Naive thymus-derived CD8-positive, alpha-beta T cell (primary cell): ENCODE data around the gene ARHGAP6. TPM values are rescaled to one million over a fixed set of nuclear protein-coding genes. Genes with fewer than 3 reads are reported as not detected.
A peak's percentile ranks its signal among the peaks of the same experiment; 100 is the strongest.

ENCODE experiments used
- ATAC-seq, 2 donors: fragments of 150-1000 bp; cut with Tn5 transposase in 1 of 2; sonication (Bioruptor Pico), chemical (Tn5 transposase) in 1 of 2; 1 replicate in 1 of 2; 2 replicates in 1 of 2; pipeline ENCODE4 v1.10.0; 2021; ENCODE audit warnings: mild to moderate bottlenecking in 2 of 2, moderate library complexity in 2 of 2
- POLR2A ChIA-PET: fragments of 350-600 bp; sonication (Branson Sonifier 250); formaldehyde crosslinking; loops from one replicate; lab custom pipeline; 2021; ENCODE audit warnings: antibody characterized with exemption; lab: Charles Lee
- DNase-seq, 10 donors: peaks; one replicate each; pipeline versions ENCODE4 v3.0.0 to v3.0.0-alpha.2; 2020 to 2022
- H3K27ac Mint-ChIP-seq, 10 donors: one replicate each; pipeline ENCODE4 v1.8.0; 2020 to 2022; ENCODE audit warnings: mild to moderate bottlenecking in 10 of 10, mixed read lengths in 10 of 10, moderate library complexity in 4 of 10, inconsistent platforms in 1 of 10
- H3K27me3 Mint-ChIP-seq, 5 donors: one replicate each; pipeline ENCODE4 v1.8.0; 2021 to 2022; ENCODE audit warnings: mixed read lengths in 5 of 5
- H3K36me3 Mint-ChIP-seq, 3 donors: one replicate each; pipeline ENCODE4 v1.8.0; 2020 to 2022; ENCODE audit warnings: mixed read lengths in 3 of 3, mild to moderate bottlenecking in 2 of 3, inconsistent platforms in 1 of 3
- H3K4me1 Mint-ChIP-seq, 4 donors: one replicate each; pipeline ENCODE4 v1.8.0; 2021 to 2022; ENCODE audit warnings: mixed read lengths in 4 of 4
- H3K4me3 Mint-ChIP-seq, 10 donors: one replicate each; pipeline ENCODE4 v1.8.0; 2020 to 2022; ENCODE audit warnings: mild to moderate bottlenecking in 10 of 10, mixed read lengths in 10 of 10, moderate library complexity in 6 of 10, inconsistent platforms in 1 of 10
- H3K9me3 Mint-ChIP-seq, 9 donors: one replicate each; pipeline ENCODE4 v1.8.0; 2020 to 2022; ENCODE audit warnings: mixed read lengths in 9 of 9, mild to moderate bottlenecking in 3 of 9, inconsistent platforms in 1 of 9, moderate library complexity in 1 of 9
- polyA plus RNA-seq, 3 donors: library from polyadenylated mRNA; unstranded; fragments of 300-500 nt; fragmentation: Illumina TruSeq; gene quantifications; one replicate each; pipeline ENCODE4 v1.2.3, GENCODE V29; 2021
- total RNA-seq, 8 experiments: library from RNA in 2 of 8; stranded (reverse) in 2 of 8; gene quantifications; one replicate each; pipeline ENCODE4 v1.2.3 and lab custom pipeline; 2021 to 2026

ARHGAP6 gene, protein sequence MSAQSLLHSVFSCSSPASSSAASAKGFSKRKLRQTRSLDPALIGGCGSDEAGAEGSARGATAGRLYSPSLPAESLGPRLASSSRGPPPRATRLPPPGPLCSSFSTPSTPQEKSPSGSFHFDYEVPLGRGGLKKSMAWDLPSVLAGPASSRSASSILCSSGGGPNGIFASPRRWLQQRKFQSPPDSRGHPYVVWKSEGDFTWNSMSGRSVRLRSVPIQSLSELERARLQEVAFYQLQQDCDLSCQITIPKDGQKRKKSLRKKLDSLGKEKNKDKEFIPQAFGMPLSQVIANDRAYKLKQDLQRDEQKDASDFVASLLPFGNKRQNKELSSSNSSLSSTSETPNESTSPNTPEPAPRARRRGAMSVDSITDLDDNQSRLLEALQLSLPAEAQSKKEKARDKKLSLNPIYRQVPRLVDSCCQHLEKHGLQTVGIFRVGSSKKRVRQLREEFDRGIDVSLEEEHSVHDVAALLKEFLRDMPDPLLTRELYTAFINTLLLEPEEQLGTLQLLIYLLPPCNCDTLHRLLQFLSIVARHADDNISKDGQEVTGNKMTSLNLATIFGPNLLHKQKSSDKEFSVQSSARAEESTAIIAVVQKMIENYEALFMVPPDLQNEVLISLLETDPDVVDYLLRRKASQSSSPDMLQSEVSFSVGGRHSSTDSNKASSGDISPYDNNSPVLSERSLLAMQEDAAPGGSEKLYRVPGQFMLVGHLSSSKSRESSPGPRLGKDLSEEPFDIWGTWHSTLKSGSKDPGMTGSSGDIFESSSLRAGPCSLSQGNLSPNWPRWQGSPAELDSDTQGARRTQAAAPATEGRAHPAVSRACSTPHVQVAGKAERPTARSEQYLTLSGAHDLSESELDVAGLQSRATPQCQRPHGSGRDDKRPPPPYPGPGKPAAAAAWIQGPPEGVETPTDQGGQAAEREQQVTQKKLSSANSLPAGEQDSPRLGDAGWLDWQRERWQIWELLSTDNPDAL (N-terminal part only)
- total RNA-seq (under 1 TPM in 1 of 2 experiments, not detected in 1; 0.22 TPM), polyA plus RNA-seq (not detected), total RNA-seq (lab: John Stamatoyannopoulos, UW) (0 to 0.09 (median 0) reads per million in 6 experiments)

DNA sequence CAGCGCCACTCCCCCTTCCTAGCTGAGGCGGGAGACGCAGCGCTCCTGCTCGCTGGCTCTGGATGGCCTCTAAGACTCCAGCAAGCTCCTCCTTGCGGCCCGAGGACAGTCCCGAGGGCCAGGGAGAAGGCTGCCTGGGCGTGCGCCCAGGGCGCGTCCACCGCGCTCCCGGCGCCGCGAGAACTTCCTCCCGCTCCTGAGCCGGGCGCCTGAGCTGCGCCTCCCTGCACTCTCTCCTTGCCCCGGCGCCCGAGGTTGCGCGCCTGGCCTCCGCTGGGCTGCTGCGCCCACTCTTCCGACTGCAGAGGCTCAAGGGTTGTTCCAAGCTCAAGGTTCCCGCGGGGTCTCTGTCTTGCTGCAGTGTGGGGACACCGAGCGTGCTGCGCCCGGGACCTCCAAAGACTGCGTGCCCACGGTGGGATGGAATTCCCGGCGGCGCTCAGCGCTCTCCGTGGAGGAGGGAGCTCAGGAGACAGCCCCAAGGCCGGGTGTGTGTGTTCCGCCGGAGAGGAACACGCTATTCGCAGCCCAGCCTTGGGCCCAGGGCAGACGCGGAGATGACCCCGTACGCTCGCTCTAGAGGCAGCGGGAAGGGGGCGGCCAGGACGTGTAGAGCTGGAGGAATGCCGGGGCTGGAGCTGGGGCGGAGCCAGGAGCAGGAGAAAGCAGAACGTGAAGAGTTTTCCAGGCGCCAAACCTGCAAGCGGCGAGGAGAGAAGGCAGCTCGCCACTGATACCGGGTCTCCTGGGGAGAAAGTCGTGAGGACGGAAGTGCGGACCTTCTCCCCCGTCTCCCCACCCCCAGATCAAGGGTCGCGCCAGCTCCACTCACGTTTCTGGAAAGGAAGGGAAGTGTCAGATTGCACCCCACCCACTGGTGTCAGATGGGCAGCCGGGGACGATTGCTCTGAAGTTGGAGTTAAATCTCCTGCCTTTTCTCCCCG is at the start of gene ARHGAP6:
Gene ARHGAP6, minus strand, starts transcription at position 753 of the 944 bp plus-strand sequence. CDS start 1,092 bp downstream, outside the sequence.
- no peaks in the 10 kb centered on the region for H3K36me3 Mint-ChIP-seq
- no peak within 1 kb of the TSS for H3K27ac Mint-ChIP-seq
- H3K27me3 Mint-ChIP-seq, result peaks cover 6 to 54% (median 33%) of the 10 kb centered on the region in 5 donors
- H3K4me1 Mint-ChIP-seq, result peaks cover 2 to 16% (median 6%) of the 10 kb centered on the region in 4 donors
- no peak for DNase-seq
- H3K4me3 Mint-ChIP-seq, result peak within 1 kb of the TSS in 7 of 10 donors; percentile 21 to 79 (median 43)
- peaks cover 0 to 7% (median 0%) of the 10 kb centered on the region in 9 donors for H3K9me3 Mint-ChIP-seq
- POLR2A ChIA-PET, result no interaction called here
- ATAC-seq, result no peak

DNA sequence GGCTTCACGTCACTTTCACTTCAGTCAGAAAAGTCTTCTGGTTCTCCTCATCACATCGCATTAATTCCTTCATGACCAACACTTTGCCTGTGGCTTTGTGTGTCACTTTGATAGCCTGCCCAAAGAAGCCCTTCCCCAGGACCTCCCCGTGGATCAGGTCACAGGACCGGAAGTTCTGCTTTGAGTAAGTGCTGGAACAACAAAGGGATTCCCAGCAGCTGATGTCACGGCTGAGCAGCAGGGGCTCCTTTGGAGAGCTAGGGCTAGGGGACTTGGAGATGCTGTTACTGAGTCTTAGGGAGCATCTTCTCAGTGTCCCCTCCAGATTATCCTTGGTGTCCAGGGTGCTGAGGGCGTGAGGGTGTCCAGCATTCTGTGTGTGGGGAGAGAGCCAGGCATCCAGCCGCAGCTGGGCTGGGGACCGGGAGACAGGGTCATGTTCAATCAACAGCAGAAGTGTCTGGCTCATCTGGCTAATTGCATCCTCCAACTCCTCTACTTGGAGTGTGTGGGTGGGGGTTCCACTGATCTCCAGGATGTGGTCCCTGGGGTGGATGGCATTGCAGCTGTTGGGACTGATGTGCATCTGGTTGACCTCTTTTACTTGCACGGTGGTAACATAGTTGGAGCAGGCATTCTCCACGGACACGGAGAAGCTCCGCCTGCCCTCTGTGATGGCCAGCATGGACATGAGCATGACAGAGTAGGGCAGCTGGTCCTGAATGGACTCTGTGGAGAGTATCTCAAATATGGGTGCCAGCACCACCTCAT is 39.2 kb upstream of the ARHGAP6 start:
- H3K27ac Mint-ChIP-seq, result no peak overlapping the region
- peaks cover 0 to 12% (median 0%) of the 10 kb centered on the region in 5 donors for H3K27me3 Mint-ChIP-seq
- peaks cover 0 to 5% (median 0%) of the 10 kb centered on the region in 3 donors for H3K36me3 Mint-ChIP-seq
- DNase-seq (no peak), ATAC-seq (no peak)
- H3K4me1 Mint-ChIP-seq, result no peaks in the 10 kb centered on the region
- POLR2A ChIA-PET, result no interaction called here
- H3K9me3 Mint-ChIP-seq, result peaks cover 0 to 2% (median 0%) of the 10 kb centered on the region in 9 donors
- H3K4me3 Mint-ChIP-seq, result no peak overlapping the region

DNA sequence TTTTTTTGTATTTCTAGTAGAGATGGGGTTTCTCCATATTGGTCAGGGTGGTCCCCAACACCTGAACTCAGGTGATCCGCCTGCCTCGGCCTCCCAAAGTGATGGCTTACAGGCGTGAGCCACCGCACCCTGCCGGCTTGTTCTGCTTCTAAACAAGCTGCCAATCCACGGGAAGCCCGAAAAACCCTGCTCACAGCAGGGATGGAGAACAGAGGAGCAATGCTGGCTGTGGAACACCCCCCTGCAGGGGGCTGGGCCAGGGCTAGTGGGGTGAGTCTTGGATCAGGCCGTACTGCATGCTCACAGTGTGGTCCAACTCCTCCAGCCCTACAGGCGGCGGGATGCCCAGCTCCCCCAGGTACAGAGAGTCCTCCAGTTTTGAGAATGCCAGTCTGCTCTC is 38.1 kb upstream of the ARHGAP6 start:
- Mint-ChIP-seq H3K27me3 (peaks cover 0 to 12% (median 0%) of the 10 kb centered on the region in 5 donors), H3K9me3 (peaks cover 0 to 2% (median 0%) of the 10 kb centered on the region in 9 donors), H3K4me3 (no peak overlapping the region), H3K36me3 (peaks cover 0 to 5% (median 0%) of the 10 kb centered on the region in 3 donors), H3K4me1 (no peaks in the 10 kb centered on the region), H3K27ac (no peak overlapping the region)
- POLR2A ChIA-PET, result no interaction called here
- no peak for ATAC-seq
- no peak for DNase-seq

DNA sequence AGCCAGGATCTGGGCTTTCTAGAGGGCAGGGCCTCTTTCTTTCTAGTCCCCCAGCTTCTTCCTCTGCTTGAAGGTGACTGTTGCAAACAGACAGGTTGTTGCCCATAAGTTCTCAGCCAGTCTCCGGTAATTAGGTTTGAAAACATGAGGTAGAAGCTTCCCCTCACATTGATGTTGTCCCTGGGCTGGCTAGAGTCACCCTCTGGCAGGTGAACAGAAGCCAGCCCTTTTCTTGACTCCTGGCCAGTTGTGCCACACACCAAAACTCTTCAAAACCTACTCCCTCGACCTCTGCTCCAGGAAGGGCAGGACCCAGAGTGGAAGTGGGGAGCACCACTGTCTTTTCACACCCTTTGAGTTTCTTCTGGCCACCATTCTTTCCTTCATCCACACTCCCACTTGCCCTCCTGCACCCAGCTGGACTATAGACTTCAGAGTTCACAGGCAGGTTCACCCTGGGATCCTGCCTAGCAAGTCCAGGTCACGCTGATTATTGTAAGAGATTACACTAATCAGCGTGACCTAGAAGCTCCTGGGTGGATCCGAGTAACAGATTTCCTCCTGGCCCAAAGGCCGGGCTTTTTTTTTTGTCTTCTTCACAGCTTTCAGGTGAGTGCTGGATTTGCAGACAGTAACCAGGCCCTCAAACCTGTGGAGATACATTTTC is 37.4 kb upstream of the ARHGAP6 start:
- DNase-seq (no peak), ATAC-seq (no peak)
- POLR2A ChIA-PET, result no interaction called here
- Mint-ChIP-seq H3K4me3 (no peak overlapping the region), H3K4me1 (no peaks in the 10 kb centered on the region), H3K27me3 (peaks cover 0 to 12% (median 0%) of the 10 kb centered on the region in 5 donors), H3K36me3 (peaks cover 0 to 5% (median 0%) of the 10 kb centered on the region in 3 donors), H3K9me3 (peaks cover 0 to 2% (median 0%) of the 10 kb centered on the region in 9 donors), H3K27ac (no peak overlapping the region)

DNA sequence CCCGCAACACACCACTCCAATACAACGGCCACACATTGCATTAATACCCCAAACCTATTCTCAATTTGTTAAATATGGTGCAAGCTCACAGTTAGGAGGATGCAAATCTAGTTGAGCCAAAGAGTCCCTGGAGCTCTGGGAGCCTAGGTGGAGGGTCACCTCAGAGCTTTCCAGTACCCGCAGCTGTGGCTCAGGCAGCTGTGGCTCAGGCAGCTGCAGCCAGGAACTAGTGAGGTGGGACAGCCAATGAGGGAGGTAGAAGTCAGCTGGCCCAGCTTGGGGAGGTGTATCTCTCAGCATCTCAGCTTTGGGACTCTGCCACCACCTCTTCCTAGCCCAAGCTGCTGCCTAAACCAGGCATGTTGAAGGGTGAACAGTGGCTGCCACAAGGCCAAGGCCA is 36.7 kb upstream of the ARHGAP6 start:
- DNase-seq (no peak), ATAC-seq (no peak)
- Mint-ChIP-seq H3K9me3 (peaks cover 0 to 2% (median 0%) of the 10 kb centered on the region in 9 donors), H3K4me3 (no peak overlapping the region), H3K27me3 (peaks cover 0 to 12% (median 0%) of the 10 kb centered on the region in 5 donors), H3K4me1 (no peaks in the 10 kb centered on the region), H3K36me3 (peaks cover 0 to 5% (median 0%) of the 10 kb centered on the region in 3 donors), H3K27ac (no peak overlapping the region)
- POLR2A ChIA-PET, result no interaction called here

DNA sequence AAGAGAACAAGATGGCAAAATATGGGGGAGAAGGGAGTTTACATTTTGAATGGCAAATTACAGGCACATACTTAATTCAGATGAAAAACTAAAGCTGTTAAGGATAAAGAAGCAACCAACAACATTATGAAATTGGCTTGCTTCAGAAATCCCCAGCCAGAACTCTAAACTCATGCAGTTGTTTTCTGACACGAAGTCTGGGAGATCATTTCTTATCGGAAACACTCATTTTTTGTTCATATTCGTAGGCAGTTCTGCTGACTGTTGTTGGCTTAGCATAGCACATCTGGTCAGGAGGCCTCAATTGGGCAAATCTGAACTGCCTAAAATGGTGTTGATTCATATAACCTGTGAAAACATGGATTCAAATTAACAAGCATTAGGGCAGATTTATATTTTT is 33.0 kb upstream of the ARHGAP6 start:
- Mint-ChIP-seq H3K27ac (no peak overlapping the region), H3K27me3 (peaks cover 4 to 10% (median 9%) of the 10 kb centered on the region in 5 donors), H3K4me3 (no peak overlapping the region), H3K36me3 (peaks cover 0 to 8% (median 0%) of the 10 kb centered on the region in 3 donors), H3K9me3 (no peaks in the 10 kb centered on the region), H3K4me1 (no peaks in the 10 kb centered on the region)
- POLR2A ChIA-PET, result no interaction called here
- ATAC-seq (no peak), DNase-seq (no peak)

DNA sequence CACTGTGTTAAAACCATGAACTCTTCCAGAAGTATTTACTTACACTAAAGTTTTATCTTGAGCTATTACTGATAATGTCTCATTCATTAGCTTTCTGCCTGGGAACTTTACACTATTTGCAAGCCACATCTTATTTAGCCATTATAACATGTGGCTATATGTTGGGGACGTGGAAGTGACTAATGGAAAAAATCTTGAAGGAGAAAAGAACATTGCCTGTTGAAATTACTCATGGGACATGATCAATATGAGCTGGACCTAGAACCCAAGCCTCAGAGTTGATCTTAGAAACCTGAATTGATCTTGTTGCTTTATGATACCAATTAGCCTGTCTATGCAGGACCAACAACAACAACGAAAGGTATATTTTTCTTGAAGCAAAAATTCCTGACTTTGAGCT is 22.5 kb upstream of the ARHGAP6 start:
- H3K4me1 Mint-ChIP-seq, result no peaks in the 10 kb centered on the region
- POLR2A ChIA-PET, result no interaction called here
- peaks cover 0 to 5% (median 0%) of the 10 kb centered on the region in 3 donors for H3K36me3 Mint-ChIP-seq
- H3K27me3 Mint-ChIP-seq, result peaks cover 2 to 13% (median 6%) of the 10 kb centered on the region in 5 donors
- ATAC-seq, result no peak
- H3K9me3 Mint-ChIP-seq, result peaks cover 0 to 5% (median 0%) of the 10 kb centered on the region in 9 donors
- DNase-seq, result no peak
- H3K27ac Mint-ChIP-seq, result no peak overlapping the region
- no peak overlapping the region for H3K4me3 Mint-ChIP-seq

DNA sequence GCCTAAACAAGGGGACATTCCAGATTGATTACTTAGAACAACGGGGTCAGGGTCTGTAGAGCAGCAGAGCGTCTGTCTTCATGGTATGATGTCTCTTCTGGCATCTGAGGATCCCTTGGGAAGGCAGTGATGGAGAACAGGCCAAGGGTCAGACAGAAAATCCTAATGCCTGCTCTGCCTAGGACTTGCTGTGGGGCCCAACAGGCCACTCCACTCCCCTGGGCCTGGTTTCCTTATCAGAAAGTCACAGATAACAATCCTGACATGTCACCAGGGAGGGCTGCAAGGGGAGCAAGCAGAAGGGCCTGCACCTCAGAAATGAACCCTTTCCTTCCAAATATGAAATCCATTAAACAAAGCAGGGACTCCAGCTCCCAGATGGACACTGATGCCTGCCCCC is 21.4 kb upstream of the ARHGAP6 start:
- Mint-ChIP-seq H3K4me3 (no peak overlapping the region), H3K4me1 (no peaks in the 10 kb centered on the region), H3K27me3 (peaks cover 3 to 10% (median 6%) of the 10 kb centered on the region in 5 donors), H3K9me3 (peaks cover 0 to 5% (median 0%) of the 10 kb centered on the region in 9 donors), H3K36me3 (peaks cover 0 to 2% (median 0%) of the 10 kb centered on the region in 3 donors), H3K27ac (no peak overlapping the region)
- no peak for ATAC-seq
- DNase-seq, result no peak
- POLR2A ChIA-PET, result no interaction called here

DNA sequence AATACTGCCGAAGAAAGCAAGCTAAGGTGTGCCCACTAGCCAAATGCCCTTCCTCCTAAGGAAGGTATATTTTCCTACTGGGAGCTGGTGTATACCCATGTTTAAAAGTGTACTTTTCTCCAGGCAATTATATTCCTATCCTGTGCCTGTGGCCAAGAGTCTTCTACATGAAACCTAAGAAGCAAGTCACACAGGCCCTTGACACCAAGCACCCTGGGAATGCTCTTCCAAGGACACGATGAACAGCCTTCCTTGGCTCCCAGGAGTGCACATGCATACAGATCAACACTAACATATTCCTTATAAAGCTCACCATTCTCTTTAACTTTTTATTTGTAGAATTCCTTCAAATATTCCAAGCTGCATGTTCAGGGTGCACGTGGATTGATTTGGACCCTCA is 17.3 kb upstream of the ARHGAP6 start:
- peaks cover 0 to 7% (median 0%) of the 10 kb centered on the region in 4 donors for H3K4me1 Mint-ChIP-seq

DNA sequence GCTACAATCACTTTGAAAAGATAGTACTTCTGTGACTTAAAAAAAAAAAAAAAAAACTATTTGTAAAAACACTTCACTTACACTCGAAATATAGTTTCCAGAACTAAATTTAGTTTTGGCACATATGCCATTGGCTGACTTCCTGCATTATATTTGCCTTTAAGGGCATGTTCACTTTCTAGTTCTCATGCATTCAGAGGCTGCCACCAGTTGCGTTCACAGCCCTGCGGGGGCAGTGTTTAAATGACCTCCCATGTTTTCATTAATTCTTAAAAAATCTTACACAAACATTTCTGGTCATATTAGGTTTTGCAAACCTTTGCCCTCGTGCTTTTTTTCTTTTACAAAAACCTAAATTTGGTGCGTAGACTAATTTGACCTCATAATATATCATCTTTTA is 12.4 kb upstream of the ARHGAP6 start:
- H3K4me3 Mint-ChIP-seq, result no peak overlapping the region
- peaks cover 0 to 7% (median 0%) of the 10 kb centered on the region in 4 donors for H3K4me1 Mint-ChIP-seq
- no peak overlapping the region for H3K27ac Mint-ChIP-seq
- H3K9me3 Mint-ChIP-seq, result peaks cover 0 to 5% (median 0%) of the 10 kb centered on the region in 9 donors
- H3K27me3 Mint-ChIP-seq, result peaks cover 2 to 11% (median 7%) of the 10 kb centered on the region in 5 donors
- no peaks in the 10 kb centered on the region for H3K36me3 Mint-ChIP-seq
- ATAC-seq (no peak), DNase-seq (no peak)
- POLR2A ChIA-PET, result no interaction called here

More for the DNA sequence above, 17.3 kb upstream of the ARHGAP6 start:
- Mint-ChIP-seq H3K4me3 (no peak overlapping the region), H3K27ac (no peak overlapping the region), H3K36me3 (no peaks in the 10 kb centered on the region), H3K9me3 (no peaks in the 10 kb centered on the region), H3K27me3 (peaks cover 2 to 10% (median 7%) of the 10 kb centered on the region in 5 donors)
- no peak for DNase-seq
- ATAC-seq, result no peak
- POLR2A ChIA-PET, result no interaction called here

DNA sequence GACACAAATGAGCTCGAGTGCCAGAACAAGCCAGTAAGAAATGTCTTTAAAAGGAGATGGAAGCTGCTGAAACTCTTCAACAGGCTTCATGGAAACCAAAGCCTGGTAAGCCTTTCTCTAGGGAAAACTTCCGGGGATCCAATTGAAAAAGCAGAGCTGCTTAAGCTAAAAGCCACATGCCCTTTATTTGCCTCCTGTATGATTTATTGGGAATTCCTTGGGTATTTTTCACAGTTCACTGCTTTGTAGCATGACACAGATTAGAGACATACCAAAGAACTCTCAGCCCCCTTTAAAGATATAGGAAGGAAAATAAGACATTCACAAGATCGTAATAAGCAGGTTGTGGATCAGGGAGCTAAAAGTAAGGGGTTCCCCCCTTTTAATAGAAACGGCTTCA is 6.5 kb upstream of the ARHGAP6 start:
- Mint-ChIP-seq H3K27ac (no peak overlapping the region), H3K36me3 (no peaks in the 10 kb centered on the region), H3K4me1 (no peaks in the 10 kb centered on the region), H3K4me3 (no peak overlapping the region), H3K27me3 (peaks cover 13 to 34% (median 27%) of the 10 kb centered on the region in 5 donors), H3K9me3 (peaks cover 0 to 5% (median 0%) of the 10 kb centered on the region in 9 donors)
- ATAC-seq (no peak), DNase-seq (no peak)
- POLR2A ChIA-PET, result no interaction called here
